ENCODE measurements around the gene QRICH1.
A peak's percentile ranks its signal among the peaks of the same experiment; 100 is the strongest.

QRICH1 gene

GRCh38 chr3:49032646-49033304, 61.1 kb downstream of the QRICH1 start:
- DNase-seq: no peak

GRCh38 chr3:49030321-49030720, 63.5 kb downstream of the QRICH1 start:
- DNase-seq: no peak

GRCh38 chr3:49029563-49029884, 64.3 kb downstream of the QRICH1 start:
- DNase-seq: no peak

- peak; percentile 54 for DNase-seq
These were observed 65.0 kb downstream of the QRICH1 start, which contains the start of gene IMPDH2 for GRCh38 chr3:49028673-49029562. Gene IMPDH2, minus strand, starts transcription at chr3:49029398. Its CDS starts 48 bp downstream, at chr3:49029350.

- no peak for DNase-seq
These were observed 65.6 kb downstream of the QRICH1 start for GRCh38 chr3:49028298-49028672.

GRCh38 chr3:49027634-49028033, 66.2 kb downstream of the QRICH1 start:
- no peak for DNase-seq

GRCh38 chr3:49026536-49026935, 67.3 kb downstream of the QRICH1 start:
- no peak for DNase-seq

- DNase-seq: no peak
These were observed 67.9 kb downstream of the QRICH1 start for GRCh38 chr3:49025793-49026520.

- no peak for DNase-seq
These were observed 68.7 kb downstream of the QRICH1 start for GRCh38 chr3:49025005-49025792.

- DNase-seq: no peak
These were observed 69.4 kb downstream of the QRICH1 start for GRCh38 chr3:49024449-49024848.

- no peak for DNase-seq
These were observed 70.1 kb downstream of the QRICH1 start for GRCh38 chr3:49023775-49024174.

GRCh38 chr3:49022688-49023171, 71.1 kb downstream of the QRICH1 start:
- no peak for DNase-seq

- no peak for DNase-seq
These were observed 71.8 kb downstream of the QRICH1 start, which contains the start of gene NDUFAF3 for GRCh38 chr3:49021813-49022687. Gene NDUFAF3, plus strand, starts transcription at chr3:49022121. Its CDS starts 24 bp downstream, at chr3:49022145.

- DNase-seq: peak; percentile 80
These were observed 72.6 kb downstream of the QRICH1 start for GRCh38 chr3:49021213-49021812.

GRCh38 chr3:49020330-49021212, 73.3 kb downstream of the QRICH1 start:
- no peak for DNase-seq

GRCh38 chr3:49019941-49020329, 73.9 kb downstream of the QRICH1 start:
- DNase-seq: no peak

- DNase-seq: no peak
These were observed 75.2 kb downstream of the QRICH1 start for GRCh38 chr3:49018707-49019006.

GRCh38 chr3:49017971-49018706, 75.7 kb downstream of the QRICH1 start, which contains the start of gene DALRD3:
Gene DALRD3, minus strand, starts transcription at chr3:49018580. Its CDS starts 16 bp downstream, at chr3:49018564.
- DNase-seq: no peak

- no peak for DNase-seq
These were observed 76.5 kb downstream of the QRICH1 start for GRCh38 chr3:49017229-49017970.

Measured in SIG-M5 (cell line).